ENCODE results near the gene CD58. TPM values are rescaled to one million over a fixed set of nuclear protein-coding genes. Genes with fewer than 3 reads are reported as not detected.

CD58 gene
- total RNA-seq, 1 donor from 2014 or later, result 19.6 TPM

DNA sequence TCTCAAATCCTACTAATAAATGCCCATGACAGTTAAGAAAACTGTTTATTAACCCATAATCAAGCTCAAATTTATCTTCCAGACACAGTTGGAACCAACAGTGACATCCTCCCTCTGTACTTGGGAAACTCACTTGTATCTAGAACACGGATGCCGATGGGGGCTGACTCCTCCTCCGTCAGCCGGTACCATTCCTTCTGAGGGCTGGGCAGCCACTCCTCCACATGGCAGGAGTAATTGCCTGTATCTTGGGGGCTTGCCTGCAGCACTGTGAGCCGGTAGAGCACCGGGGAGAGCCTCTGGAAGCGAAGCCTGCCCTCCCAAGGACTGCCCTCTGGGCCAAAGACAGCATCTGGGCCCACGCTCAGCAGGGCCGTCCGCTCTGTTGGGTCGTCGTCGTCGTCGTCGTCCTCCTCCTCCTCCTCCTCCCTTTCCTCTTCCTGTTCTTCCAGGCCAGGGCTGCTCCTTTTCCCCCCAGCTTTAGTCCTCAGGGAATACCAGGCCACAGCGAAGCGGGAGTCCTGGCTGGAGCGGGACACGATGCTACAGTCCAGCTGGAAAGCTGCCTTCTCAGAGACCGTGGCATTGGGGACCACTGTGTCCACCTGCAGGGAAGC is 8.5 kb upstream of the CD58 start:
- no peak overlapping the region for H3K4me3 Mint-ChIP-seq (ENCODE audit: unreplicated experiment)
- H3K36me3 Mint-ChIP-seq (ENCODE audit: low read depth), result peaks cover 5% of the 10 kb centered on the region
- DNase-seq (ENCODE audit: low spot score), result no peak
- H3K27ac Mint-ChIP-seq (ENCODE audit: unreplicated experiment), result no peak overlapping the region
- H3K27me3 Mint-ChIP-seq (ENCODE audit: low read depth), result no peaks in the 10 kb centered on the region
- peaks cover 9% of the 10 kb centered on the region for H3K4me1 Mint-ChIP-seq (ENCODE audit: low read depth)
- TF ChIP-seq, protein P1, sequence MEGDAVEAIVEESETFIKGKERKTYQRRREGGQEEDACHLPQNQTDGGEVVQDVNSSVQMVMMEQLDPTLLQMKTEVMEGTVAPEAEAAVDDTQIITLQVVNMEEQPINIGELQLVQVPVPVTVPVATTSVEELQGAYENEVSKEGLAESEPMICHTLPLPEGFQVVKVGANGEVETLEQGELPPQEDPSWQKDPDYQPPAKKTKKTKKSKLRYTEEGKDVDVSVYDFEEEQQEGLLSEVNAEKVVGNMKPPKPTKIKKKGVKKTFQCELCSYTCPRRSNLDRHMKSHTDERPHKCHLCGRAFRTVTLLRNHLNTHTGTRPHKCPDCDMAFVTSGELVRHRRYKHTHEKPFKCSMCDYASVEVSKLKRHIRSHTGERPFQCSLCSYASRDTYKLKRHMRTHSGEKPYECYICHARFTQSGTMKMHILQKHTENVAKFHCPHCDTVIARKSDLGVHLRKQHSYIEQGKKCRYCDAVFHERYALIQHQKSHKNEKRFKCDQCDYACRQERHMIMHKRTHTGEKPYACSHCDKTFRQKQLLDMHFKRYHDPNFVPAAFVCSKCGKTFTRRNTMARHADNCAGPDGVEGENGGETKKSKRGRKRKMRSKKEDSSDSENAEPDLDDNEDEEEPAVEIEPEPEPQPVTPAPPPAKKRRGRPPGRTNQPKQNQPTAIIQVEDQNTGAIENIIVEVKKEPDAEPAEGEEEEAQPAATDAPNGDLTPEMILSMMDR (IDR thresholded peaks at IDR 0.05), result no peak
- no peaks in the 10 kb centered on the region for H3K9me3 Mint-ChIP-seq (ENCODE audit: low read depth)

DNA sequence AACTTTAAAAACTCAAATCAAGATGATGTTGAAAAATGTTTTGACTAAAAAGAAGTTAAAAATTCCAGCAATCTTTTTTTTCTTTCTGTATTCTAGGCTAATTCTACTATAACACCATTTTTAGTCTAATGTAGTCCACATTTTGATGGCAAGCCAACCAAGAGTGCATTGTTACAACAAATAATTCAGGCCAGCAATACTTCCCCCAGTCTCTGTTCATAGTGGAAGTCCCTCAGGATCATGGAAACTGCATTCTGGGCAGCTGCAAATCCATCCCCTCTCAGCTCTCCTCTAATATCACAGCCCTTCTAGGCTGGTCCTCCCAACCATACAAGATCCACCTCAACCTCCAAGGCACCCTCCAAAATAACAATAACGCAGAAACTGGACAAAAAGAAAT is 7.8 kb upstream of the CD58 start:
- Mint-ChIP-seq H3K4me1 (ENCODE audit: low read depth) (peaks cover 9% of the 10 kb centered on the region), H3K27me3 (ENCODE audit: low read depth) (no peaks in the 10 kb centered on the region), H3K9me3 (ENCODE audit: low read depth) (no peaks in the 10 kb centered on the region), H3K27ac (ENCODE audit: unreplicated experiment) (no peak overlapping the region), H3K4me3 (ENCODE audit: unreplicated experiment) (no peak overlapping the region), H3K36me3 (ENCODE audit: low read depth) (peaks cover 5% of the 10 kb centered on the region)
- TF ChIP-seq, protein P1 (IDR thresholded peaks at IDR 0.05), result no peak
- no peak for DNase-seq (ENCODE audit: low spot score)

DNA sequence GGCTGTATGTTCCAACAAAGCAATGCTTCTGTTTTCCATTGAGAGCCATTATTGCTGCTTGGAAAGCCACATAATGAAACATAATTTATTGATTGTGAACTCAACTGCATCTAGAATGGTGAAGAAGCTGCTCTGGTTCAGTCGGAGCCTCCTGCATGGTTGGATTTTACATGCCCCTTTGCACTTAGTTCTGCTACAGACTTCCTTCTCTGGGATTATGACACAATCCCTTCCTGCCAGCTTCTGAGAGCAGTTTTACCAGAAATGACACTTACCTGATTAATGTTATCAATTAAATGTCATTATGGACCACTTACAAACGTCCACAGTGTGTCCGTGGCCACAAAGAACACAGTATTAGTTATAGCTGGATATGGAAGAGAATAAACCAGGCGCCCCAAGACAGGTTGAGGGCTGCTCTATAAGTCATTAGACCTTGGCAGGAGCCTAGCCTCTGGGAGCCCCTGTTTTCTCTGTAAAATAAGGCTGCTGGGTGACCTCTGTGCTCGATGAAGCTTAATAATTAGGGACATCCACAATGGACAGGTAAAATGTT is 7.0 kb upstream of the CD58 start:
- TF ChIP-seq, protein P1 (IDR thresholded peaks at IDR 0.05), result no peak
- Mint-ChIP-seq H3K4me1 (ENCODE audit: low read depth) (peaks cover 9% of the 10 kb centered on the region), H3K9me3 (ENCODE audit: low read depth) (no peaks in the 10 kb centered on the region), H3K27ac (ENCODE audit: unreplicated experiment) (no peak overlapping the region), H3K27me3 (ENCODE audit: low read depth) (no peaks in the 10 kb centered on the region), H3K36me3 (ENCODE audit: low read depth) (peaks cover 4% of the 10 kb centered on the region), H3K4me3 (ENCODE audit: unreplicated experiment) (no peak overlapping the region)
- DNase-seq (ENCODE audit: low spot score), result no peak

DNA sequence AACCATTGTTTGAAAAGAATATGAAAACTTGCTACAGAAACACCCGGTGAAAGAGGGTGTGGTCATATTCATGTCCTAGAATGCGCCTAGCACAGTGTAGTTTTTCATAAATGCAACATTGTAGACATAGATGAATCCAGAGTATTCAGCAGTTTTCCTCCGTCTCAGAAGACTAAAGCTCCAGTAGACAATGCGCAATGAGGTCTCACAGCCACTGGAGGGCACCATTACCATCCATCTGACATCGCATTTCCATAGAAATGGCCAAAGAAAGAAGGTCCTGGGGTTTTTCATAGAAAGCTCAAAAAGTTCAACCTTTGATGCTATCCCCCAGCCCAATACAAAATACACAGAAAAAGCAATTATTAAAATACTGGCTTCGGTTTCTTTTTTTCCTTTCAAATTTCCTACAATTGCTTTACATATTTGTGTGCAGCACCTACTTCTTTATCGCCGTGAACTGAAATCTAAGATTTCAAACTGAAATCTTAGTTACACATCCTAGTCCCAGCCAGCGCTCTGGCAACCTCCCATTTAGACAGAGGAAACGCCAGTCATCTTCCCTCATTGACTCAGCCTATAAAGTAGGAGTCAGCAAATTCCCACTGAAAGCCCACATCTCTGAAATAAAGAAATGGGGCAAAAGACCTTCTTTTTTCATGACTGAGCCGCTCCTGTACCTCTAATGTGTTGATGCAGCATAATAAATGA is 3.9 kb upstream of the CD58 start:
- Mint-ChIP-seq H3K27ac (ENCODE audit: unreplicated experiment) (peak overlapping the region; percentile 78), H3K4me1 (ENCODE audit: low read depth) (peaks cover 23% of the 10 kb centered on the region), H3K4me3 (ENCODE audit: unreplicated experiment) (peak overlapping the region; percentile 56), H3K27me3 (ENCODE audit: low read depth) (no peaks in the 10 kb centered on the region), H3K36me3 (ENCODE audit: low read depth) (peaks cover 4% of the 10 kb centered on the region), H3K9me3 (ENCODE audit: low read depth) (no peaks in the 10 kb centered on the region)
- no peak for DNase-seq (ENCODE audit: low spot score)
- TF ChIP-seq, protein P1 (IDR thresholded peaks at IDR 0.05), result peak; percentile 95

DNA sequence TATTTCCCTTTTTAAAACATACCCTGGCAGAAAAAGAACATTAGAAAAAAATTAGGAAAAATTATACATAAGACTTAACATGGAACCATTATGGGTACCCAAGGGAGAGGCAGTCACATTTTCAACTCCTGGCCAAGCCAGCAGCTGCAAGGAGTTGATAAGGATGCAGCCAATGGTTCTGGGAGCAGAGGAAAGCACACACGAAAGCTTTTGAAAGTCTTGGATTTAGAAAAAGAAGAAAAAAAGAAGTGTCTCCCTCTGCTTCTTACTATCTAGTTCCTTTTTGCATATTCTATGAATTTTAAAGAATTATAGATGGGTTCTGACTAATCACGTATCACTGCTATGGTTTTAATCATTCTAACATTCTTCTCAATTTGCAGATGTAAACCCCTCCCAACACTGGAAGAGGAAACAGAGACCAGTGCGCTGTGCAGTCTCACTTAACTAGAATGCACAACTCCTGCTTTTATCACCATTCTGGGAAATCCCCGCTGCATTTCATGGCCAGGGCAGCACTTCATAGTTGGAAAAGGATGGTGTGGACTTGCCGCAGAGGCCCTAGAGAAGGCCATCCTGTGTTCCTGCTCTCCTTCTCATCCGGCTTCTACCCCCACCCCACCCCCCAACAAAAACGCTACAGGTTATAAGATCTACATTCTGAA is 2.7 kb upstream of the CD58 start:
- Mint-ChIP-seq H3K36me3 (ENCODE audit: low read depth) (no peaks in the 10 kb centered on the region), H3K27me3 (ENCODE audit: low read depth) (no peaks in the 10 kb centered on the region), H3K27ac (ENCODE audit: unreplicated experiment) (no peak overlapping the region), H3K9me3 (ENCODE audit: low read depth) (no peaks in the 10 kb centered on the region), H3K4me1 (ENCODE audit: low read depth) (peaks cover 34% of the 10 kb centered on the region), H3K4me3 (ENCODE audit: unreplicated experiment) (no peak overlapping the region)
- DNase-seq (ENCODE audit: low spot score), result no peak
- TF ChIP-seq, protein P1 (IDR thresholded peaks at IDR 0.05), result no peak

Measured in chondrocyte (in vitro differentiated cells).